Uterus (tissue), 4 donors: ENCODE measurements around the gene YWHAH. TPM values are rescaled to one million over a fixed set of nuclear protein-coding genes. Genes with fewer than 3 reads are reported as not detected.

ENCODE experiments used
- DNase-seq, 2 donors: peaks; one replicate each; pipeline ENCODE4 v3.0.0-alpha.2; 2019 to 2020
- H3K27ac ChIP-seq, 2 donors: fragments of 200-600 bp; sonication (generic); 1 replicate in 1 of 2; 2 replicates in 1 of 2; pipeline ENCODE4 v1.5.1; 2016 to 2018
- H3K27me3 ChIP-seq, 2 donors: fragments of 200-600 bp; sonication (generic); one replicate each; pipeline ENCODE4 v1.5.1; 2018 to 2019; ENCODE audit warnings: control low read depth in 1 of 2
- H3K36me3 ChIP-seq, 2 donors: fragments of 200-600 bp; sonication (generic); one replicate each; pipeline ENCODE4 v1.5.1; 2019; ENCODE audit warnings: control low read depth in 1 of 2
- H3K4me1 ChIP-seq, 2 donors: fragments of 200-600 bp; sonication (generic); one replicate each; pipeline ENCODE4 v1.5.1; 2018 to 2019; ENCODE audit warnings: control low read depth in 1 of 2
- H3K4me3 ChIP-seq, 2 donors: fragments of 200-600 bp; sonication (generic); 1 replicate in 1 of 2; 2 replicates in 1 of 2; pipeline ENCODE4 v1.5.1; 2018 to 2019; ENCODE audit warnings: mild to moderate bottlenecking in 1 of 2
- H3K9me3 ChIP-seq, 2 donors: fragments of 200-600 bp; sonication (generic); one replicate each; pipeline ENCODE4 v1.5.1; 2019; ENCODE audit warnings: control low read depth in 1 of 2
- POLR2A ChIP-seq, 2 donors: fragments of 450-650 bp; IDR thresholded peaks; one replicate each; pipeline ENCODE4 v1.6.1; 2016; ENCODE audit warnings: antibody characterized with exemption in 2 of 2, mild to moderate bottlenecking in 1 of 2, moderate library complexity in 1 of 2
- intact Hi-C: fragments of 100-400 bp; cut with DNase I; formaldehyde crosslinking; loops from one replicate; pipeline ENCODE4 v1.15.1; 2023; ENCODE audit warnings: low total_unique reads
- total RNA-seq, 4 donors: library from RNA; depleted of rRNA in 3 of 4; stranded (reverse); fragments of >200 nt in 3 of 4; gene quantifications; one replicate each; pipeline versions ENCODE4 v1.1.0 to v1.2.4, GENCODE V29; 2014 to 2023
- TF ChIP-seq, protein P1 (sequence below), 4 experiments: fragments of 200-600 bp in 2 of 4; fragments of 450-650 bp in 2 of 4; sonication (generic) in 2 of 4; IDR thresholded peaks; one replicate each; pipeline ENCODE4 v1.5.1; 2016 to 2019; ENCODE audit warnings: antibody characterized with exemption in 4 of 4, mild to moderate bottlenecking in 2 of 4, moderate library complexity in 1 of 4
- donor health status: DM: yes; HTN: yes; CAD: no.

The YWHAH gene
- total RNA-seq, 4 donors from 2014 or later = 37.1 to 209 (median 101) TPM

DNA sequence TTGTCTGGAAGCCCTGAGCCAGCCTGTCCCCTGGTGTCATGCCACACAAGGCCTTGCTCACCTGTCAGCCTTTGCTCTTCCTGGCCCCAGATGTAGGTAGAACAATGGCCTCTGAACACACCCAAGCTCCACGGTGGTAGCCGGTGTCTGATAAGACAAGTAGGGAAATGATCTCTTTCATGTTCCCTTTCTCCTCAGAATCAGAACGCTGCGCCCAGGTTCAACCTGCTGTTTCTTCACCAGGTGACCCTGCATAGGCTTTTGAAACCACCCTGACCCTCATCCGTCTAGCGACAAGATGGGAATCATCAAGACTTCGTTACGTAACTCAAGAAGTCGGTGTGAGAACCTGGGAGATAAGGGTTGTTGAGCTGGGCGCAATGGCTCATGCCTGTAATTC is 28.7 kb upstream of the YWHAH start:
- Histone ChIP-seq H3K36me3 (no peaks in the 10 kb centered on the region), H3K27ac (no peak overlapping the region), H3K4me3 (no peak overlapping the region), H3K9me3 (no peaks in the 10 kb centered on the region), H3K27me3 (no peaks in the 10 kb centered on the region), H3K4me1 (no peaks in the 10 kb centered on the region)
- TF ChIP-seq, protein P1, sequence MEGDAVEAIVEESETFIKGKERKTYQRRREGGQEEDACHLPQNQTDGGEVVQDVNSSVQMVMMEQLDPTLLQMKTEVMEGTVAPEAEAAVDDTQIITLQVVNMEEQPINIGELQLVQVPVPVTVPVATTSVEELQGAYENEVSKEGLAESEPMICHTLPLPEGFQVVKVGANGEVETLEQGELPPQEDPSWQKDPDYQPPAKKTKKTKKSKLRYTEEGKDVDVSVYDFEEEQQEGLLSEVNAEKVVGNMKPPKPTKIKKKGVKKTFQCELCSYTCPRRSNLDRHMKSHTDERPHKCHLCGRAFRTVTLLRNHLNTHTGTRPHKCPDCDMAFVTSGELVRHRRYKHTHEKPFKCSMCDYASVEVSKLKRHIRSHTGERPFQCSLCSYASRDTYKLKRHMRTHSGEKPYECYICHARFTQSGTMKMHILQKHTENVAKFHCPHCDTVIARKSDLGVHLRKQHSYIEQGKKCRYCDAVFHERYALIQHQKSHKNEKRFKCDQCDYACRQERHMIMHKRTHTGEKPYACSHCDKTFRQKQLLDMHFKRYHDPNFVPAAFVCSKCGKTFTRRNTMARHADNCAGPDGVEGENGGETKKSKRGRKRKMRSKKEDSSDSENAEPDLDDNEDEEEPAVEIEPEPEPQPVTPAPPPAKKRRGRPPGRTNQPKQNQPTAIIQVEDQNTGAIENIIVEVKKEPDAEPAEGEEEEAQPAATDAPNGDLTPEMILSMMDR (IDR thresholded peaks at IDR 0.05) = no peak
- no peak for TF ChIP-seq POLR2A (IDR thresholded peaks at IDR 0.05)
- DNase-seq = no peak
- intact Hi-C loops = no loop called here

GRCh38 chr22:31917227-31917921 is 27.0 kb upstream of the YWHAH start:
- no peak for DNase-seq
- no peak overlapping the region for H3K4me3 ChIP-seq
- H3K27me3 ChIP-seq = no peaks in the 10 kb centered on the region
- H3K4me1 ChIP-seq = no peaks in the 10 kb centered on the region
- TF ChIP-seq POLR2A (IDR thresholded peaks at IDR 0.05) = no peak
- TF ChIP-seq, protein P1 (IDR thresholded peaks at IDR 0.05) = no peak
- no peaks in the 10 kb centered on the region for H3K9me3 ChIP-seq
- H3K27ac ChIP-seq = no peak overlapping the region
- no peaks in the 10 kb centered on the region for H3K36me3 ChIP-seq
- intact Hi-C loops = no loop called here

- no peak for DNase-seq
- H3K4me3 ChIP-seq = no peak overlapping the region
- no peak overlapping the region for H3K27ac ChIP-seq
- H3K4me1 ChIP-seq = no peaks in the 10 kb centered on the region
- H3K27me3 ChIP-seq = no peaks in the 10 kb centered on the region
- H3K36me3 ChIP-seq = no peaks in the 10 kb centered on the region
- H3K9me3 ChIP-seq = no peaks in the 10 kb centered on the region
- intact Hi-C loops = no loop called here
- TF ChIP-seq POLR2A (IDR thresholded peaks at IDR 0.05) = no peak
- TF ChIP-seq, protein P1 (IDR thresholded peaks at IDR 0.05) = no peak
Measured at GRCh38 chr22:31919730-31920129, 24.6 kb upstream of the YWHAH start.

DNA sequence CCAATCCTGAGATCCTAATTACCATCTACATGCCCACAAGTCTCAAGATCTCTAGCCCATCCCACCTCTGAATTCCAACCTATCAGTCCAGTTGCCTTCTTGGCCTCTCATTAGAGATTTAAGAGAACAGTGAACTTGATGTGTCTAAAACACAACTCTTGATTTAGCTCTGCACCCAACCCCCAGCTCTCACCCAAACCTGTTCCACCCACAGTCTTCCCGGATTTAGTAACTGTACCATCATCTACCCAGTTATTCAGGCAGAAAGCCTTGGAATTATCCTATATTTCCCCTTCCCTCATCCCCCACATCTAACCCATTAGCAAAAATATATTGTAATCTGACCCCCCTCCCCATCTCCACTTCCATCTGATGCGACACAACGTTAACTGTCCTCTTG is 24.0 kb upstream of the YWHAH start:
- intact Hi-C loops = no loop called here
- H3K36me3 ChIP-seq = no peaks in the 10 kb centered on the region
- DNase-seq = no peak
- H3K4me1 ChIP-seq = no peaks in the 10 kb centered on the region
- no peaks in the 10 kb centered on the region for H3K9me3 ChIP-seq
- no peak overlapping the region for H3K27ac ChIP-seq
- TF ChIP-seq POLR2A (IDR thresholded peaks at IDR 0.05) = no peak
- H3K4me3 ChIP-seq = no peak overlapping the region
- no peaks in the 10 kb centered on the region for H3K27me3 ChIP-seq

GRCh38 chr22:31921106-31921505 is 23.2 kb upstream of the YWHAH start:
- Histone ChIP-seq H3K27ac (no peak overlapping the region), H3K9me3 (no peaks in the 10 kb centered on the region), H3K4me1 (no peaks in the 10 kb centered on the region), H3K27me3 (no peaks in the 10 kb centered on the region), H3K36me3 (no peaks in the 10 kb centered on the region), H3K4me3 (no peak overlapping the region)
- DNase-seq = no peak
- intact Hi-C loops = no loop called here
- no peak for TF ChIP-seq POLR2A (IDR thresholded peaks at IDR 0.05)
- TF ChIP-seq, protein P1 (IDR thresholded peaks at IDR 0.05) = no peak

DNA sequence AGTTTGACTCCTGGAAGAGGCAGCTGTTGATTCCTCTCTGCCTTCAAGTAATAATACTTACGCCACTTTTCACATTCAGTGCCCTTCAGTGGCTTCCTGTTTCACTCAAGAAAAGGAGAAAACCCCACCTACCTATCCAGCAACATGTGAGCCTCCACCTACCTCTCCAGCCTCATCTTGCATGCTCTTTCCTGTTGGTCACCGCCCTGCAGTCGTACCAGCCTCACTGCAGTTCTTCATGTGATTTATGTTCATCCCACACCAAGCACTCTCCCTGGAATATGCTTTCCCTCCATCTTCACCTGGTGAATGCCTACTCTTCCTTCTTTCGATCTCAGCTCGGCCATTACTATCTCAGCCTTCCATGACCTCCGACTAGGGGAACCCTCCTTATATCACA is 21.8 kb upstream of the YWHAH start:
- H3K36me3 ChIP-seq = no peaks in the 10 kb centered on the region
- no peak overlapping the region for H3K4me3 ChIP-seq
- intact Hi-C loops = no loop called here
- TF ChIP-seq POLR2A (IDR thresholded peaks at IDR 0.05) = no peak
- TF ChIP-seq, protein P1 (IDR thresholded peaks at IDR 0.05) = no peak
- H3K4me1 ChIP-seq = no peaks in the 10 kb centered on the region
- H3K27ac ChIP-seq = no peak overlapping the region
- DNase-seq = no peak
- no peaks in the 10 kb centered on the region for H3K27me3 ChIP-seq
- H3K9me3 ChIP-seq = no peaks in the 10 kb centered on the region
